ENCODE data around the gene TLR4.

TLR4 gene

DNA sequence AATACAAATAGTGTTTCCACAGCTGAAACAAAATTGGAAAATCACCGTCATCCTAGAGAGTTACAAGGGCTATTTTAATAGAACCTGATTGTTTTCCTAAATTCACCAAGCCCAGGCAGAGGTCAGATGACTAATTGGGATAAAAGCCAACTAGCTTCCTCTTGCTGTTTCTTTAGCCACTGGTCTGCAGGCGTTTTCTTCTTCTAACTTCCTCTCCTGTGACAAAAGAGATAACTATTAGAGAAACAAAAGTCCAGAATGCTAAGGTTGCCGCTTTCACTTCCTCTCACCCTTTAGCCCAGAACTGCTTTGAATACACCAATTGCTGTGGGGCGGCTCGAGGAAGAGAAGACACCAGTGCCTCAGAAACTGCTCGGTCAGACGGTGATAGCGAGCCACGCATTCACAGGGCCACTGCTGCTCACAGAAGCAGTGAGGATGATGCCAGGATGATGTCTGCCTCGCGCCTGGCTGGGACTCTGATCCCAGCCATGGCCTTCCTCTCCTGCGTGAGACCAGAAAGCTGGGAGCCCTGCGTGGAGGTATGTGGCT, at the start of gene TLR4:
TLR4 (plus strand) TSS at position 380 of the 552 bp plus-strand sequence; CDS start at position 450, 70 bp downstream.
- peak; percentile 97 for DNase-seq

DNA sequence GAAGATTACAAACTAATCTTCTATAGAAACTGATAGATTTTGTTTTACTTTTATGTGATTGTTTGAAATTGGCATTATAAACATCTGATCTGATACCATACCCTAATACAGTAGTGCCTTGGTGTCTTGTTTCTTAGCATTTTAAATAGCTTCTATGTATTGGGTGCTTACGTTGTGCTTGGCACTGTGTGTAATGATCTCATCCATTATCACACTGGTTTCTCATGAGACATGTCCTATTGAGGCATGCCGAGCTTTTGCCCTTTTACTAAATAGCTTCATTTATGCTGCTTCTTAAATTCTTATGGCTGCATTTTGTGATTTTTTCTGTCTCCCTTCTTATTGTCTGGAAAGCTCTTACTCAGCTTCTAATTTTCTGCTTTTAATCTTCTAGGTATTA, 48.2 kb upstream of the TLR4 start:
- no peak for DNase-seq

DNA sequence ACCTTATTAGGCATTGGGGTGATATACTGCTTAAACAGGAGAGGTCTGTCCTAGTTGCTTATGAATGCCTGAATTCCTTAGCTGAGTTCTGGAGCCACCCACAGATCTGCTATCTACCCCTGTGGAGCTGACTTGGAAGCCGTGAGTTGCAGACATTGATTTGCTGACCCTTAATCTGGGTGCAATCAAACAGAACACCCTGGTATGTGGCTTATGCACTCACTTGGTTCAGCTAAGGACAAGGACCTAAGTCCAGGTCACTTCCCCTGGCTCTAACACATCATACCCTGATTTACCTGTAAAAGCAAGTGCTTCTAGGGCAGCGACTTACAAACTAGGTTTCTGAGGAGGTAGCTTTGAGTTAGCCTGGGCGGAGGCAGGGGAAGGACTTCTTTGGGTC, 41.6 kb upstream of the TLR4 start:
- DNase-seq: no peak

DNA sequence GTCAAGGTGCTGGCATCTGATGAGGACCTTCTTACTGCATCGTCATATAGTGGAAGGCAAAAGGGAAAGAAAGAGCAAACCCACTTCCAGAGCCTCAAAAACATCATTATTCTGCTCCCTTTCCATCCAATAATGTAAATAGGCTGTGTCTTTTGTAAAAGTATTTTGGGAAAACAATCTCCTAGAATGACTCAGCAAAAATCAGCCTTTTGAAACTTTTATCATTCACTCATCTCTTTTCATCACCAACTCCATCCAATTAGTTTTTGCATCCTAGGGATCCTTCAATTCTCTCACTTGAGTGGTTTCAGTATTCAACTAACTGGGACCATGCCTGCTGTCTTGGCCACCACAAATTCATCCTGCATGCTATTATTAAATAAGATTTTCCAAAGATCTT, 39.8 kb upstream of the TLR4 start:
- DNase-seq: no peak

DNA sequence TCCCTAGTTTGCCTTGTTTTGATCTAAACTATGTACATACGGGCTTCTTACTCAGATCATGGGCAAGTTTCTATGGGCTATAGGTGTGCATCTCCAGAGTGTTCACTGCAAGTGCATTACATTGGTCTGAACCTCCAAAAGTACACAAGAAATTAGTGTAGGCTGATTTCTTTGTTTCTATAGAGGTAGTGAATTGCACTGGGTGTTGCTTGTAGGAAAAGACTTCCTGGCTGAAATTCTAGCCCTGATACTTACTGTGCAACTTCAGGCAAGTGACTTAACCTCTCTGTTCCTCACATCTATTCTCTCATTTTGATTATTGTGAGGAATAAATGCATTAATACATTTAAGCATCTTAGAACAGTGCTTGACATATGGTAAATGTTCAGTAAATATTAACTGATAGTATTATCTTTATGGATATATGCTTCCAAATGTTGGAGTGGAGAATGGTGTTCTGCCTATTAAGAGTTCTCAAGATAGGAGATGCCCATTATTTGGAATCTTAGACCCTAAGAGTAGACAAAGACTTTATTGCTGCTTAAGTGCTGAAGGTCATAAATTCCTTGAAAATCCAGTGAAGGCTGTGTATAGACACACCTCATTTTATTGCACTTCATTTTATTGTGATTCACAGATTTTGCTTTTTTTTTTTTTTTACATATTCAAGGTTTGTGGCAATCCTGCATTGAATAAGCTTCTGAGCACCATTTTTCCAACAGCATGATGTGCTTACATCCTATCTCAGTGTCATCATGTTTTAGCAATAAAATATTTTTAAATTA, 38.4 kb upstream of the TLR4 start:
- DNase-seq: no peak

DNA sequence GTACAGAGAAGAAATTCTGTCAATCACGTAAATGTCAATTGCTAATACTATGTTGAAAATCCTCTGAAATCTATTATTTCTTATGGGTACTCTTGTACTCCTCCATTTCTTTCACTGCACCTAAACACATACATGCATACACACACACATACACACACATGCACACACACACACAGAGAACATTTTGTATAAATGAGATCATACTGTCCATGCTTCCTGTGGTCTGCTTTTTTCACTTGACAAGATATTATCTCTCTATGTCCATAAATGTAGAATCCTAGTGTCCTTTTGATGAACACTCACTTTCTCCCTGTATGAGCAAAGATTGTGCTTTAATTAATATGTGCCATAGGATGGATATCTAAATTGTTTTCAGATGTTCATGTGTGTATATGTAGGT, 32.7 kb upstream of the TLR4 start:
- DNase-seq: no peak

DNA sequence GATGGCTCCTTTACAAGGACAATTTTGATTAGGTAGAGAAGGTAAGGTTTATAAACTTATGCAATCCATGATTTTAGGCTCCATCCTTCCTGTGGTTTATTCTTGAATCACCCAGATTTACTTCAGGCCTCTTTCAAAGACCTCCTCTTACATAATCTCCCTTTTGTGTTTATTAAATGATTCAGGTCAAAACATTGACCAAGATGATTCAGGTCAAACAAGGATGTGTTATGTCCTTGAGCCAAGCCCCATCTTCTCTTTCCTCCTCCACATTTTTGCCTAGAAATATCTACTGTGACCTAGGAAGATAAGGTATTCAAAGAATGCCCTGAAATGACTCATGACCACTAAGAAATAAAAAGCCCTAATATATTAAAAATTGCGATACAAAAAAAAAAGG, 31.8 kb upstream of the TLR4 start:
- no peak for DNase-seq

DNA sequence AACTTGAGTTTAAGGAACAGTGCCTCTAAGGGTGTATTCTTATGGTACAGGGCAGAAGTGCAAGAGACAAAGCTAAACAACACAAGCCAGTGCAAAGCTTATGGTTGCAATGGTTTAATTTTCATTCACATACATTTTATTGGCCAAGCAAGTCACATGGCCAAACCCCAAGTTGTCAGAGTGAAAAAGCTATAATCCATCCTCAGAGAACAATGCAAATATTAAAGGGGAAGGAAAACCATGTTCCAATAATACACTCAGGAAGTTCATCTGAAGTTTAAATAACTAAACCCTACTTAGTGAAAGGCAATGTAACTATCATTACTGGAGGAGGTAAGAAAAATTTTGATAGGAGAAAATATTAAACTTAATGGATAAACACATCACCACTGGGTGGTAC, 26.6 kb upstream of the TLR4 start:
- DNase-seq: no peak

DNA sequence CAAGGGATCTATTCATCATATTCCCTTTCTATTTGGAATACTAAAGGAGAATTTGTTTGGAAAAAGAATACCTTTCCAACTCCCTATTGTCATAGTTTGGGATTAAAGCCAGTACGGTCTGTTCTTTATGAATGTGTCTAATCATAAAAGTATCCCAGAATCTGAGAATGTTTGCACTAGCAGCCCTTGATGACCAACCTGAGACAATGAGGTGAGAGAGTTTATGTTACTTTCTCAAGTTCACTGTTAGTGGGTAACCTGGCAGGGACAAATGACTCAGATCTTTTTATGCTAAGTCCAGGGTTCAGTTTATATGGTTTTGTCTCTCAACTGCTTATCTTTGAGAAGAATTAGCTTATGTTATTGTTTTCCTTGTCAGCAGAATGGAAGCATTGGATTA, 25.3 kb upstream of the TLR4 start:
- no peak for DNase-seq

DNA sequence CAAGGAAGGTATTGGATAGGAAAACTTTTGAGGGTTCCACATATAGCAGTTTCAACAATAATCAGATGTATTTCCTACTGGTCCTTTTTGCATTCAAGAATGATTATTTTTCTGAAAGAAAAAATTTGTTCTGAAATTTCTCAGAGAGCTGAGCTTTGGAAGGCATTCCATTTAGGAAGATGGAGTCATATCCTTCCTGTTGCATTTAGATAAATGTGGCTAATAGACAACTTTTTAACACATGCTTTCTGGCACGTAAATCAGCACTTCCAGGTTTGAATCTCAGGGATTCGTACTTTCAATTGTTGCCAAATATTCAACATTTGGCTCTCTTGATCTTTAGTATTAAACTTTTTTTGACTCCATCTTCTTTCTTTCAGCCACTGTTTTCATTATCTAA, 24.8 kb upstream of the TLR4 start:
- no peak for DNase-seq

DNA sequence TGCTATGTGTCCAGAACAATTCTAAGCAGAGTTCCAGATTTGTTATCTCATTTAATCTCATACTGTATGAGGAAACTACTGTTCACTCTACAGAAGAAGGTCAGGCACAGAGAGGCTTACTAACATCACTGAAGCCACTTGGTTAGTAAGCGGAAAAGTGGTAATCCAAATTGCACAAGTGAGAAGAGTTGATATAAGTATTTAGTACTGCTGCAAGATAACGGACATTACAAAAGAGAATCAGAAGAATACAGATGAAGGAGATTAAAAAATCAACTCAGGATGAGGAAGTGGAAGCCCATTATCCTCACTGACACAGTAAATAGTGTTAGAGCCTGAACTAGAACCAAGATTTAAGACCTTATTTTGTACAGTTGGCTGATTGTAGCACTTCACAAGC, 22.3 kb upstream of the TLR4 start:
- peak; percentile 25 for DNase-seq

DNA sequence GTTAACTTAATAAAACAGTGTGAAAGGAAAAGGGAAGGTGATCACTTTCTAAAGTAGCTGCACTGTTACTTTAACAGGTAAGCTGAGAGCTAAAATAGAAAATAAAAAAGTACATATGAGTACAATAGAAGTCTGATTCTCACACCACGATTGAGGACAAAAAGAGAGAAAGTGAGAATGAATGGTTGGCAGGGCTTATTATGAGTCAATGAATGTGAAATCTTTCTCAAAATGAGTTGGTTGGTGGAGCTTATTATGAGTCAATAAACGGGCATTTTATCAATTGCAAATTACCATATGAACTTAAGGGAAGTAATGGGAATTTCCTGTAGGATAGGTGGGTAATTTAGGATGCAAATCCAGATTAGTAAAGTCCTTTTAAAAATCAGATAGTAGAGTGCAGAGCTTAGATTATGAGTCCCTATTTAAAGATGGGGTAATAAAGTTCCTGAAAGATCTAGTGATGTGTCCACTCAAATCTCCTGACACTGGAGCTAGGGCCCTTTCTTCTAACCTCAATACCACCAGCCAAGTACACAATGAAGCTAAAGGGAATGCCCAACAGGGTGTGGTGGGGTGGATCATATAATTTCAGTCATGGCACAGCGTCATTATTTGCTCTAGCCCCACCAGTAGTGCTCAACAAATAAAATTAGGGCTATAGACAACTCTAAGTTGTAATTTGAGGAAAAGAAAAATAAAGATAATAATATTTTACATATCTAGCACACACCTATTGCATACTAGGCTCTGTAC, 21.1 kb upstream of the TLR4 start:
- DNase-seq: peak; percentile 35

DNA sequence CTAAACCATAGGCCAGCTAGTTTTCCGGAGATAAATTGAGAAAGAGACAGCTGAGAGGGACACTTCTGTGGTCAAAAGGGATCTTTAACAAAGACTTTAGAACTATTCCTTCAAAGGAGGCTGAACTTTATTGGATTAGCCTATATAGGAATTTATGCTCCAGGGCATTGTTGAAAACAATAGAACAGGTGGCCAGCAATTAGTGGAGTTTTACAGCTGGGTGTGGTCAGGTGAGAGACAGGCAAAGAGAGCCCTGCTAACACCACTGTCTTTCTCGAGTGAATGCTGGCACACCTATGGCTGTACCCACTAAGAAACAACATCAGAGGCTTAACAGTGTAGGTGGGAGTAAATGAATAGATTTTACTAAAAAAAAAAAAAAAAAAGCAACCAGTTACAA, 16.7 kb upstream of the TLR4 start:
- DNase-seq: no peak

DNA sequence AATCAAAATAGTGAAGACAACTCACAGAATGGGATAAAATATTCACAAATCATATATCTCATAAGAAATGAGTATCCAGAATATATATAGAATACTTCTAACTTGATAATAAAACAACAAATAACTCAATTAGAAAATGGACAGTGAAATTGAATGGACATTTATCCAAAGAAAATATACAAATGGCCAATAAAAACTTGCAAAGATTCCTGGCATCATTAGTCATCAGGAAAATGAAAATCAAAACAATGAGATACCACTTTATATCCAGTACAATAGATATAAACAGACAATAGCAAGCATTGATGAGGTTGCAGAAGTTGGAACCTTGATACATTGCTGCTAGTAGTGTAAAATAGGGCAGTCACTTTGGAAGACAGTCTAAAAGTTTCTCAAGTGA, 12.8 kb upstream of the TLR4 start:
- DNase-seq: no peak

DNA sequence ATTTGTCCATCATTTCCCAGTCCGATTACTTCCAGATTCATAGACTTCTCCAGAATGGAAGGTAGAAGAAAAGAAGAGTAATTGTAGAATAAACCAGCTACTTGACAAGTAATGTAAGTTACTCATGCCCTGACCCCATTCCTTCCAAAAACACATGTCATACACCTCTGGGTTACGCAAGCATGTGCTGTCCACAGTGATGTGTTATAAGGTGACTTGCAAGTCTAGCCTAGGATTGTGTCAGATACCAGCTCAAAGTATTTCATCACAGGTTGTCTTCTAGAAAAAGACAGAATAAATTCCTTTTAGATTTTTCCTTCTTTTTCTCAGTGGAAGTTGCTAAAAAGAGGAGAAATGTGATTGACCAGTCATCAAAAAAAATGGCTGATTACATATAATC, 8.0 kb upstream of the TLR4 start:
- peak; percentile 52 for DNase-seq

DNA sequence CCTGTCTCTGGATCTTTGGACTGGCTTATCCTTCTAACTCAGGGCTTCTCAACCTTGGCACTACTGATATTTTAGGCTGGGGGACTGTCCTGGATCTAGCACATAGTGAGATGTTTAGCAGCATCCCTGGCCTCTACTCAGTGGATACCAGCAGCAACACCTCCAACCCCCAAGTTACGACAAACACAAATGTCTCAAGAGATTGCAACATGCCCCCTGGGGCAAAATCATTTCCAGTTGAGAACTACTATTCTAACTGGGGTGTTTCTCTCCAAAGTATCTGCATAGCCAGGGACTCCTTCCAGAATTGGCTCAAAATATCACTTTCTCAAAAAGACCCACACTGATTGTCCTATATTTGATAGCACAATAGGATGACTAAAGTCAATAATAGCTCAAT, 7.2 kb upstream of the TLR4 start:
- DNase-seq: no peak

DNA sequence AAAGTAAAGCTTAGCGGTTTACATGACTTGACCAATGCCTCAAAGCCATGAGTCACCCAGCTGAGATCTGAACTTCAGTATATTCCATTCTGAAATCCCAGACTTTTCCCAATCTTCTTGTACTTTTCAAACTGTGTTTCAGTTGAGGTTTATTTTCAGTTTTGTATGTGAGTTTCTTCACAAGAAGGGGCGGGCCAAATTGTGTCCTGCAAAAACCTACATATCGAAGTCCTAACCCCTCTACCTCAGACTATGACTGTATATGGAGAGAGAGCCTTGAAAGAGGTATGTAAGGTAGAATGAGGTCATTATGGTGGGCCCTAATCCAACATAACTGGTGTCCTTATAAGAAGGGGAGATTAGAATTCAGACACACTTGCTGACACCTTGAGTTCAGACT, 666 bp upstream of the TLR4 start:
- peak; percentile 91 for DNase-seq

DNA sequence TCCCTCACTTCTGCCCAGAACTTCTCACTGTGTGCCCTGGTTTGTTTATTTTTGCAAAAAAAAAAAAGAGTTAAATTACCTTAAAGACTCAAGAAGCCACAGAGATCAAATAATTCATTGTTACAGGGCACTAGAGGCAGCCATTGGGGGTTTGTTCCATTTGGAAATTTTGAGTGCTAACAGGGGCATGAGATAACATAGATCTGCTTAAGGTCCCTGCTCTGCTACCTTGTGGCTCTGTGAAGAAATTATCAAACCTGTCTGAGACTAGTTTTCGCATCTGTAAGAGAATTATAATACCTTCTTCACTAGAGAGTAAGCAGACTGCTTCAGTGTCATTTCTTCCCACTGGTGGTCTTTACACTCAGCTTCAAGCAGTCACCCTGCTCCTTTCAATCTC, 394 bp downstream of the TLR4 start:
- DNase-seq: no peak

DNA sequence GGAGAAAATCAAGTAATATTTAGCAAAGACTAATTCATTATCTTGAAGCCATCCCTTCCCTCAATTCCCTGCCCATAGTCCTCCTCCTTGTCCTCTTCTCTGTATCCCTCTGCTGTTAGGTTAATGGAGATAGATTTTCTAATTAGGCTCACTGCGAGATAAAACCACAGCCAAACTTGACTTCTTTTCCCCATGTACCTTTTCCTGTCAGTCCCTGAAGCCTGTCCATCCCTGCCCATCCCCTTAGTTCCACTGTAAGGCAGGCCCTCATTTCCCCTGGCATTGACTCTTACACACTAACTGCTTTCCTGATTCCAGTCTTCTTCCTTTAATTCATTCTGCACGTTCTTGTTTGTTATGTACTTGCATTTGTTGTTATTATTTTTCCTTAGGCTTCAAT, 1.2 kb downstream of the TLR4 start:
- DNase-seq: peak; percentile 41

DNA sequence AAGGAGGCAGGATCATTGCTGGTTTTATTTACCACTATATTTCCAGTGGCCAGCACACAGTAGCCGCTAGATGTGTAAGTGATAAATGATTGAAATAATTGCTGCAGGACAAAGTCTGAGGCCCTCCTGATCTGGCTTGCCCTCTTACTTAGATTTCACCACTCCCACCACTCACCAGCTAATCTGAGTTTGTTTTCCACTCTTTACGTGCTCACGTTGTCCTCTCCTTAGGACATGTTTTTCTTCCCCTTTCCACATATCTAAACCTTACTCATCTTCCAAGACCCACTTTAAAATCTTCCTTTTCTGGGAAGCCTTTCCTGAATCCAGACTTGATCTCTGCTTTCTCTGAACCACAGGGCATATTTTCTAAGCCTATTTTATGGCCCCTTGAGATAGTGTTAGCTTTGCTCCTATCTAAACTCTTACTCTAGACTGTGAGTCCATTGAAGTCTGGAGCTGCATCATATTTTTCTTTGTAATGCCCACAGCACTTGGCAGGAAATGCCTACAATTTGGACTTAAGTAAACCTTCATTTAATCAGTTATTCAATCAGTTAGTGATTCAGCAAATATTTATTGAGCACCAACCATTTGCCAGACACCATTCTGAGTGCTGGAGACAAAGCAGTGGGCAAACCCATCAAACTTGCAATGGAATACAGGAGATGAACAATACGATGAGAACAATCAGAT, 2.4 kb downstream of the TLR4 start:
- DNase-seq: peak; percentile 45

DNA sequence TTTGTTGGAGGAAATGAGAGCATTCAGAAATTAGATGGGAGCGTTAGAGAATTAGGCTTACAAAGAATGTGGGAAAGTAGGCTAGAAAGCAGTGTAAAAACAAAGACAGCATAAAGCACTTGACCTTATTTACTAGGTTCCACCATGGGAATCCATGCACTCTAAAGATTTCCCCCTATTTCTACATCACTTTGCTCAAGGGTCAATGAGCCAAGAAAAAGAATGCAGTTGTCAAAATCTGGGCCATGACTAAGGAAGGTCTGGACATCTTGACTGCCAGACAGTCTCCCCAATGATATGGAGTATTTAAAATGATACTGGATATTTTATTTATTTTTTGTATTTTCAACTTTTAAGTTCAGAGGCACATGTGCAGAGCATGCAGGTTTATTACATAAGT, 3.4 kb downstream of the TLR4 start:
- DNase-seq: peak; percentile 34

DNA sequence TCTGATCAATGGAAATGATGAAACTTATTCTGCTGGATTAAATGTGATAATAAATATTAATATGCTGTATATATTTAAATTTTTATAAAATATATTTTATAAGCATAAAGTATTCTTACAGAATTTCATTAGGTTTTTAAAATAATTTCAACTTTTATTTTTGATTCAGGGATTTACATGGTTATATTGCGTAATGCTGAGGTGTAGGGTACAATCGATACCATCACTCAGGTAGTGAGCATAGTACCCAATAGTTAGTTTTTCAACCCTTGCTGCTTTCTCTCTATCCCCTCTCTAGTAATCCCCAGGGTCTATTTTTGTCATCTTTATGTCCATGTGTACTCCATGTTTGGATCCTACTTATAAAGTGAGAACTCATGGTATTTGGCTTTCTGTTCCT, 5.7 kb downstream of the TLR4 start:
- DNase-seq: no peak

DNA sequence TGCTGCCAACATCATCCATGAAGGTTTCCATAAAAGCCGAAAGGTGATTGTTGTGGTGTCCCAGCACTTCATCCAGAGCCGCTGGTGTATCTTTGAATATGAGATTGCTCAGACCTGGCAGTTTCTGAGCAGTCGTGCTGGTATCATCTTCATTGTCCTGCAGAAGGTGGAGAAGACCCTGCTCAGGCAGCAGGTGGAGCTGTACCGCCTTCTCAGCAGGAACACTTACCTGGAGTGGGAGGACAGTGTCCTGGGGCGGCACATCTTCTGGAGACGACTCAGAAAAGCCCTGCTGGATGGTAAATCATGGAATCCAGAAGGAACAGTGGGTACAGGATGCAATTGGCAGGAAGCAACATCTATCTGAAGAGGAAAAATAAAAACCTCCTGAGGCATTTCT, 10.1 kb downstream of the TLR4 start:
- DNase-seq: no peak
